Mucosa of gallbladder (tissue), 1 donor: ENCODE results near the gene PREB. TPM values are rescaled to one million over a fixed set of nuclear protein-coding genes. Genes with fewer than 3 reads are reported as not detected.

Experiments
- DNase-seq: peaks from one replicate; pipeline ENCODE4 v3.0.0-alpha.2; 2020; ENCODE audit warnings: low spot score
- total RNA-seq: library from RNA; stranded (reverse); gene quantifications from one replicate; pipeline ENCODE4 v1.2.1, GENCODE V29; 2021
- donor health status: DM: no; HTN: no; CAD: no.

The PREB gene
- total RNA-seq, 1 donor from 2014 or later = 51.3 TPM

GRCh38 chr2:27083410-27084296 is 50.8 kb downstream of the PREB start:
- DNase-seq = no peak

GRCh38 chr2:27082773-27083409 is 51.5 kb downstream of the PREB start:
- no peak for DNase-seq

GRCh38 chr2:27081984-27082772 is 52.3 kb downstream of the PREB start:
- no peak for DNase-seq

Other genes starting within 250 kb of the PREB start
- gene MAPRE3, start 164.0 kb downstream of the PREB start, total RNA-seq = 25.2 TPM
- gene TMEM214, start 101.7 kb downstream of the PREB start, total RNA-seq = 80.0 TPM
- gene AGBL5, start 83.0 kb downstream of the PREB start, total RNA-seq = 27.9 TPM
- 323 TPM for gene OST4, start 63.0 kb downstream of the PREB start, total RNA-seq
- 210 TPM for gene EMILIN1, start 56.0 kb downstream of the PREB start, total RNA-seq
- 6.1 TPM for gene KHK, start 47.9 kb downstream of the PREB start, total RNA-seq
- 1.1 TPM for gene CGREF1, start 15.5 kb downstream of the PREB start, total RNA-seq
- 0.37 TPM for gene ABHD1, start 10.8 kb downstream of the PREB start, total RNA-seq
- gene PRR30, start 4.8 kb upstream of the PREB start, total RNA-seq = not detected
- gene TCF23, start 14.4 kb upstream of the PREB start, total RNA-seq = 0.12 TPM
- 104 TPM for gene ATRAID, start 77.4 kb upstream of the PREB start, total RNA-seq
- 24.9 TPM for gene SLC5A6, start 77.6 kb upstream of the PREB start, total RNA-seq
- 26.7 TPM for gene CAD, start 82.7 kb upstream of the PREB start, total RNA-seq
- gene SLC30A3, start 128.4 kb upstream of the PREB start, total RNA-seq = not detected
- not detected for gene DNAJC5G, start 140.8 kb upstream of the PREB start, total RNA-seq
- 0.26 TPM for gene TRIM54, start 147.8 kb upstream of the PREB start, total RNA-seq
- gene UCN, start 173.8 kb upstream of the PREB start, total RNA-seq = 3.1 TPM
- gene MPV17, start 188.5 kb upstream of the PREB start, total RNA-seq = 62.6 TPM
- gene GTF3C2, start 222.1 kb upstream of the PREB start, total RNA-seq = 49.5 TPM
- gene EIF2B4, start 235.7 kb upstream of the PREB start, total RNA-seq = 32.3 TPM
- 105 TPM for gene SNX17, start 236.0 kb upstream of the PREB start, total RNA-seq
- gene ZNF513, start 246.1 kb upstream of the PREB start, total RNA-seq = 25.6 TPM